ENCODE measurements around the gene MTM1.

Gene MTM1

GRCh38 chrX:150570512-150570911 is 2.1 kb downstream of the MTM1 start:
- peaks cover 0 to 26% (median 8%) of the 10 kb centered on the region in 5 donors for H3K4me1 ChIP-seq (ENCODE audit: control insufficient read depth in 5 of 5, insufficient read depth in 5 of 5, low read length in 5 of 5)
- no peaks in the 10 kb centered on the region for H3K9me3 ChIP-seq (ENCODE audit: control insufficient read depth in 5 of 5, low read length in 5 of 5)
- no peak overlapping the region for H3K4me3 ChIP-seq (ENCODE audit: low read depth in 1 of 5, low read length in 5 of 5)
- H3K27me3 ChIP-seq (ENCODE audit: control insufficient read depth in 5 of 5, insufficient read depth in 4 of 5, low read length in 5 of 5), result peaks cover 0 to 7% (median 3%) of the 10 kb centered on the region in 5 donors
- H3K9ac ChIP-seq (ENCODE audit: low read length in 5 of 5), result no peak overlapping the region
- H3K36me3 ChIP-seq (ENCODE audit: control insufficient read depth in 5 of 5, insufficient read depth in 5 of 5, low read length in 5 of 5), result no peaks in the 10 kb centered on the region
- H3K27ac ChIP-seq (ENCODE audit: low read depth, low read length), result no peak overlapping the region

- no peak overlapping the region for H3K27ac ChIP-seq (ENCODE audit: low read depth, low read length)
- no peaks in the 10 kb centered on the region for H3K9me3 ChIP-seq (ENCODE audit: control insufficient read depth in 5 of 5, low read length in 5 of 5)
- no peak overlapping the region for H3K9ac ChIP-seq (ENCODE audit: low read length in 5 of 5)
- H3K36me3 ChIP-seq (ENCODE audit: control insufficient read depth in 5 of 5, insufficient read depth in 5 of 5, low read length in 5 of 5), result no peaks in the 10 kb centered on the region
- H3K27me3 ChIP-seq (ENCODE audit: control insufficient read depth in 5 of 5, insufficient read depth in 4 of 5, low read length in 5 of 5), result peaks cover 0 to 3% (median 0%) of the 10 kb centered on the region in 5 donors
- H3K4me3 ChIP-seq (ENCODE audit: low read depth in 1 of 5, low read length in 5 of 5), result no peak overlapping the region
- peaks cover 0 to 26% (median 8%) of the 10 kb centered on the region in 5 donors for H3K4me1 ChIP-seq (ENCODE audit: control insufficient read depth in 5 of 5, insufficient read depth in 5 of 5, low read length in 5 of 5)
These were observed 3.8 kb downstream of the MTM1 start for GRCh38 chrX:150572206-150572605.

GRCh38 chrX:150573106-150573505 is 4.7 kb downstream of the MTM1 start:
- Histone ChIP-seq H3K4me1 (ENCODE audit: control insufficient read depth in 5 of 5, insufficient read depth in 5 of 5, low read length in 5 of 5) (peaks cover 0 to 26% (median 8%) of the 10 kb centered on the region in 5 donors), H3K27me3 (ENCODE audit: control insufficient read depth in 5 of 5, insufficient read depth in 4 of 5, low read length in 5 of 5) (peaks cover 0 to 3% (median 0%) of the 10 kb centered on the region in 5 donors), H3K27ac (ENCODE audit: low read depth, low read length) (no peak overlapping the region), H3K36me3 (ENCODE audit: control insufficient read depth in 5 of 5, insufficient read depth in 5 of 5, low read length in 5 of 5) (no peaks in the 10 kb centered on the region), H3K9me3 (ENCODE audit: control insufficient read depth in 5 of 5, low read length in 5 of 5) (peaks cover 0 to 2% (median under 1%) of the 10 kb centered on the region in 5 donors), H3K4me3 (ENCODE audit: low read depth in 1 of 5, low read length in 5 of 5) (no peak overlapping the region), H3K9ac (ENCODE audit: low read length in 5 of 5) (no peak overlapping the region)

- Histone ChIP-seq H3K4me3 (ENCODE audit: low read depth in 1 of 5, low read length in 5 of 5) (no peak overlapping the region), H3K36me3 (ENCODE audit: control insufficient read depth in 5 of 5, insufficient read depth in 5 of 5, low read length in 5 of 5) (no peaks in the 10 kb centered on the region), H3K27ac (ENCODE audit: low read depth, low read length) (no peak overlapping the region), H3K4me1 (ENCODE audit: control insufficient read depth in 5 of 5, insufficient read depth in 5 of 5, low read length in 5 of 5) (peaks cover 0 to 26% (median 8%) of the 10 kb centered on the region in 5 donors), H3K9me3 (ENCODE audit: control insufficient read depth in 5 of 5, low read length in 5 of 5) (peaks cover 0 to 5% (median 4%) of the 10 kb centered on the region in 5 donors), H3K9ac (ENCODE audit: low read length in 5 of 5) (no peak overlapping the region), H3K27me3 (ENCODE audit: control insufficient read depth in 5 of 5, insufficient read depth in 4 of 5, low read length in 5 of 5) (peaks cover 0 to 3% (median 0%) of the 10 kb centered on the region in 5 donors)
These were observed 5.3 kb downstream of the MTM1 start for GRCh38 chrX:150573702-150574101.

- Histone ChIP-seq H3K9me3 (ENCODE audit: control insufficient read depth in 5 of 5, low read length in 5 of 5) (peaks cover 0 to 5% (median 4%) of the 10 kb centered on the region in 5 donors), H3K4me1 (ENCODE audit: control insufficient read depth in 5 of 5, insufficient read depth in 5 of 5, low read length in 5 of 5) (peaks cover 0 to 19% (median 0%) of the 10 kb centered on the region in 5 donors), H3K36me3 (ENCODE audit: control insufficient read depth in 5 of 5, insufficient read depth in 5 of 5, low read length in 5 of 5) (no peaks in the 10 kb centered on the region), H3K27ac (ENCODE audit: low read depth, low read length) (no peak overlapping the region), H3K9ac (ENCODE audit: low read length in 5 of 5) (no peak overlapping the region), H3K27me3 (ENCODE audit: control insufficient read depth in 5 of 5, insufficient read depth in 4 of 5, low read length in 5 of 5) (peaks cover 0 to 3% (median 0%) of the 10 kb centered on the region in 5 donors), H3K4me3 (ENCODE audit: low read depth in 1 of 5, low read length in 5 of 5) (no peak overlapping the region)
These were observed 6.4 kb downstream of the MTM1 start for GRCh38 chrX:150574559-150575418.

- Histone ChIP-seq H3K36me3 (ENCODE audit: control insufficient read depth in 5 of 5, insufficient read depth in 5 of 5, low read length in 5 of 5) (no peaks in the 10 kb centered on the region), H3K27me3 (ENCODE audit: control insufficient read depth in 5 of 5, insufficient read depth in 4 of 5, low read length in 5 of 5) (peaks cover 0 to 3% (median 0%) of the 10 kb centered on the region in 5 donors), H3K9ac (ENCODE audit: low read length in 5 of 5) (no peak overlapping the region), H3K27ac (ENCODE audit: low read depth, low read length) (no peak overlapping the region), H3K4me1 (ENCODE audit: control insufficient read depth in 5 of 5, insufficient read depth in 5 of 5, low read length in 5 of 5) (peaks cover 0 to 15% (median 0%) of the 10 kb centered on the region in 5 donors), H3K4me3 (ENCODE audit: low read depth in 1 of 5, low read length in 5 of 5) (no peak overlapping the region), H3K9me3 (ENCODE audit: control insufficient read depth in 5 of 5, low read length in 5 of 5) (peaks cover 0 to 5% (median 4%) of the 10 kb centered on the region in 5 donors)
These were observed 7.0 kb downstream of the MTM1 start for GRCh38 chrX:150575419-150575814.

- H3K9ac ChIP-seq (ENCODE audit: low read length in 5 of 5), result no peak overlapping the region
- peaks cover 0 to 3% (median 0%) of the 10 kb centered on the region in 5 donors for H3K27me3 ChIP-seq (ENCODE audit: control insufficient read depth in 5 of 5, insufficient read depth in 4 of 5, low read length in 5 of 5)
- H3K4me3 ChIP-seq (ENCODE audit: low read depth in 1 of 5, low read length in 5 of 5), result no peak overlapping the region
- no peak overlapping the region for H3K27ac ChIP-seq (ENCODE audit: low read depth, low read length)
- H3K4me1 ChIP-seq (ENCODE audit: control insufficient read depth in 5 of 5, insufficient read depth in 5 of 5, low read length in 5 of 5), result peaks cover 0 to 9% (median 0%) of the 10 kb centered on the region in 5 donors
- H3K9me3 ChIP-seq (ENCODE audit: control insufficient read depth in 5 of 5, low read length in 5 of 5), result peaks cover 0 to 5% (median 4%) of the 10 kb centered on the region in 5 donors
- H3K36me3 ChIP-seq (ENCODE audit: control insufficient read depth in 5 of 5, insufficient read depth in 5 of 5, low read length in 5 of 5), result no peaks in the 10 kb centered on the region
These were observed 8.8 kb downstream of the MTM1 start for GRCh38 chrX:150577174-150577573.

GRCh38 chrX:150581093-150581775 is 12.8 kb downstream of the MTM1 start:
- no peaks in the 10 kb centered on the region for H3K36me3 ChIP-seq (ENCODE audit: control insufficient read depth in 5 of 5, insufficient read depth in 5 of 5, low read length in 5 of 5)
- no peak overlapping the region for H3K9ac ChIP-seq (ENCODE audit: low read length in 5 of 5)

GRCh38 chrX:150582338-150582948 is 14.0 kb downstream of the MTM1 start:
- peaks cover 0 to 8% (median 5%) of the 10 kb centered on the region in 5 donors for H3K9me3 ChIP-seq (ENCODE audit: control insufficient read depth in 5 of 5, low read length in 5 of 5)
- H3K27me3 ChIP-seq (ENCODE audit: control insufficient read depth in 5 of 5, insufficient read depth in 4 of 5, low read length in 5 of 5), result no peaks in the 10 kb centered on the region
- H3K4me3 ChIP-seq (ENCODE audit: low read depth in 1 of 5, low read length in 5 of 5), result no peak overlapping the region
- H3K27ac ChIP-seq (ENCODE audit: low read depth, low read length), result no peak overlapping the region
- H3K9ac ChIP-seq (ENCODE audit: low read length in 5 of 5), result no peak overlapping the region
- H3K36me3 ChIP-seq (ENCODE audit: control insufficient read depth in 5 of 5, insufficient read depth in 5 of 5, low read length in 5 of 5), result no peaks in the 10 kb centered on the region
- H3K4me1 ChIP-seq (ENCODE audit: control insufficient read depth in 5 of 5, insufficient read depth in 5 of 5, low read length in 5 of 5), result no peaks in the 10 kb centered on the region

More at GRCh38 chrX:150581093-150581775, 12.8 kb downstream of the MTM1 start:
- Histone ChIP-seq H3K4me1 (ENCODE audit: control insufficient read depth in 5 of 5, insufficient read depth in 5 of 5, low read length in 5 of 5) (no peaks in the 10 kb centered on the region), H3K9me3 (ENCODE audit: control insufficient read depth in 5 of 5, low read length in 5 of 5) (peaks cover 0 to 8% (median 5%) of the 10 kb centered on the region in 5 donors), H3K4me3 (ENCODE audit: low read depth in 1 of 5, low read length in 5 of 5) (no peak overlapping the region), H3K27me3 (ENCODE audit: control insufficient read depth in 5 of 5, insufficient read depth in 4 of 5, low read length in 5 of 5) (no peaks in the 10 kb centered on the region), H3K27ac (ENCODE audit: low read depth, low read length) (no peak overlapping the region)

Measured in subcutaneous abdominal adipose tissue (tissue), 5 donors.